Body of pancreas (tissue), 4 donors: ENCODE data around the gene MTMR12.

ENCODE experiments used
- POLR2A ChIP-seq, 3 donors: fragments of 450-650 bp; IDR thresholded peaks; one replicate each; pipeline ENCODE4 v1.6.1; 2016; ENCODE audit warnings: antibody characterized with exemption in 3 of 3, mild to moderate bottlenecking in 2 of 3
- TF ChIP-seq, protein P1 (sequence below), 7 experiments: fragments of 450-650 bp in 4 of 7; fragments of 200-600 bp in 3 of 7; sonication (generic) in 3 of 7; IDR thresholded peaks; one replicate each; pipeline ENCODE4 v1.5.1; 2016 to 2019; ENCODE audit warnings: antibody characterized with exemption in 7 of 7

DNA sequence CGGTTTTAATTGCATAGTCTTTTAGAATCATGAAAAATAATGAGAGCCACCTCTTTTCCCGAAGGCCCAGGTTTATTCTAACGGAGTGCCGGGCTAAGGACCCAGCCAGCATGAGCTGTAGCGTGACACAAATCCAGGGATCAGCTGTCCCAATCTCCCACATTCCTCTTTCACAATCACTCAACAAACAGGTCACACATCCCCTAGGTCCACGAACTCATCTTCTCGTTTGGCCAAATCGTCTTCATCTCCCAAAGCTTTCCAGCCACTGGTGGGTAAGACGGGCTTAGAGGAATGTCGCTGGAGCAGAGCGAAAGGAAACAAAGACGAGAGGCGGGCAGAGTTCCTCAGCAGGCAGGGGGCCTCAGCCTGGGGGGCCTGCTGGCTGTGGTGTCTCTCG is 83.2 kb downstream of the MTMR12 start:
- no peak for TF ChIP-seq POLR2A (IDR thresholded peaks at IDR 0.05)
- TF ChIP-seq, protein P1, sequence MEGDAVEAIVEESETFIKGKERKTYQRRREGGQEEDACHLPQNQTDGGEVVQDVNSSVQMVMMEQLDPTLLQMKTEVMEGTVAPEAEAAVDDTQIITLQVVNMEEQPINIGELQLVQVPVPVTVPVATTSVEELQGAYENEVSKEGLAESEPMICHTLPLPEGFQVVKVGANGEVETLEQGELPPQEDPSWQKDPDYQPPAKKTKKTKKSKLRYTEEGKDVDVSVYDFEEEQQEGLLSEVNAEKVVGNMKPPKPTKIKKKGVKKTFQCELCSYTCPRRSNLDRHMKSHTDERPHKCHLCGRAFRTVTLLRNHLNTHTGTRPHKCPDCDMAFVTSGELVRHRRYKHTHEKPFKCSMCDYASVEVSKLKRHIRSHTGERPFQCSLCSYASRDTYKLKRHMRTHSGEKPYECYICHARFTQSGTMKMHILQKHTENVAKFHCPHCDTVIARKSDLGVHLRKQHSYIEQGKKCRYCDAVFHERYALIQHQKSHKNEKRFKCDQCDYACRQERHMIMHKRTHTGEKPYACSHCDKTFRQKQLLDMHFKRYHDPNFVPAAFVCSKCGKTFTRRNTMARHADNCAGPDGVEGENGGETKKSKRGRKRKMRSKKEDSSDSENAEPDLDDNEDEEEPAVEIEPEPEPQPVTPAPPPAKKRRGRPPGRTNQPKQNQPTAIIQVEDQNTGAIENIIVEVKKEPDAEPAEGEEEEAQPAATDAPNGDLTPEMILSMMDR (IDR thresholded peaks at IDR 0.05), result no peak
